ENCODE measurements around the gene MICAL3. TPM values are rescaled to one million over a fixed set of nuclear protein-coding genes. Genes with fewer than 3 reads are reported as not detected.

MICAL3 gene
- polyA plus RNA-seq, 1 donor from 2014 or later: 28.1 TPM

DNA sequence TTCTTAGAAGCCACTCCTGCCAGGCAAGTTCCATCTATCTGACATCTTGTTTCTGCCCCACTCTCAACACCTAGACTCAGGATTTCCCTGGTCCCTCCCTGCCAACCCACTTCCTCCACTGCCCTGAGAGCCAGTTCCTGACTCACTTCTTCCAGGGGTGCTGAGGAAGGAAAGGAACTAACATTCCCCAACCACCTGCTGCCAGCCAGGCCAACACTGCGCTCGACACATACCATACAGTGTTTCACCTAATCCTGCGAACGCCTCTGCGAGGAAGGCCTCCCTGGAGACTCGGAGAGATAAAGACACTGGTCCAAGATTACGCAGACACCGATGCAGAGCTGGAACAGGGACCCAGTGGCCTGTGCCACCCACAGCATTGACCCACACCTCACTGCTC is 40.2 kb downstream of the MICAL3 start:
- no peaks in the 10 kb centered on the region for H3F3A ChIP-seq (ENCODE audit: insufficient read depth, low read length, poor library complexity, severe bottlenecking)
- H3K9ac ChIP-seq (ENCODE audit: low read length): no peak overlapping the region
- H3K9me2 ChIP-seq (ENCODE audit: insufficient read depth, low read length): no peaks in the 10 kb centered on the region
- H3K4me3 ChIP-seq (ENCODE audit: low read length): no peak overlapping the region
- H3K9me3 ChIP-seq (ENCODE audit: low read length): peaks cover 3% of the 10 kb centered on the region
- peaks cover 7% of the 10 kb centered on the region for H3K79me2 ChIP-seq (replicated peaks; ENCODE audit: insufficient read depth, low read length)
- no peak overlapping the region for H3K27ac ChIP-seq (ENCODE audit: low read length)
- peaks cover 3% of the 10 kb centered on the region for H4K20me1 ChIP-seq (ENCODE audit: insufficient read depth)
- H3K36me3 ChIP-seq (ENCODE audit: insufficient read depth, low read length): no peaks in the 10 kb centered on the region
- no peaks in the 10 kb centered on the region for H3K27me3 ChIP-seq (ENCODE audit: insufficient read depth, low read depth, low read length)
- no peak overlapping the region for H3K4me2 ChIP-seq (ENCODE audit: low read length)
- H2AFZ ChIP-seq (ENCODE audit: low read depth, low read length): no peak overlapping the region
- TF ChIP-seq RAD21 (conservative IDR thresholded peaks at IDR 0.05) (no peak), POLR2AphosphoS5 (IDR thresholded peaks at IDR 0.05) (no peak), SMC3 (conservative IDR thresholded peaks at IDR 0.05; ENCODE audit: poor library complexity) (no peak), EP300 (conservative IDR thresholded peaks at IDR 0.05; ENCODE audit: poor library complexity, severe bottlenecking) (no peak), REST (IDR thresholded peaks at IDR 0.05; ENCODE audit: borderline replicate concordance) (no peak)

- no peak for TF ChIP-seq TAF1 (IDR thresholded peaks at IDR 0.05; ENCODE audit: low read depth)
- no peak for TF ChIP-seq MXI1 (conservative IDR thresholded peaks at IDR 0.05; ENCODE audit: poor library complexity, severe bottlenecking)
- no peak for TF ChIP-seq REST (IDR thresholded peaks at IDR 0.05; ENCODE audit: borderline replicate concordance)
- TF ChIP-seq RAD21 (conservative IDR thresholded peaks at IDR 0.05): no peak
- no peak for TF ChIP-seq SMC3 (conservative IDR thresholded peaks at IDR 0.05; ENCODE audit: poor library complexity)
- TF ChIP-seq EZH2 (IDR thresholded peaks at IDR 0.05; ENCODE audit: borderline replicate concordance, insufficient read depth, low read length, poor library complexity, severe bottlenecking): no peak
- no peak for TF ChIP-seq POLR2AphosphoS5 (IDR thresholded peaks at IDR 0.05)
- TF ChIP-seq EP300 (conservative IDR thresholded peaks at IDR 0.05; ENCODE audit: poor library complexity, severe bottlenecking): no peak
- no peak for TF ChIP-seq CTCF (IDR thresholded peaks at IDR 0.05; ENCODE audit: poor library complexity, severe bottlenecking)
- H3K79me2 ChIP-seq (replicated peaks; ENCODE audit: insufficient read depth, low read length): peaks cover 4% of the 10 kb centered on the region
Measured at GRCh38 chr22:17982572-17983141, 41.7 kb downstream of the MICAL3 start.

More at GRCh38 chr22:17982572-17983141, 41.7 kb downstream of the MICAL3 start:
- Histone ChIP-seq H3K27ac (ENCODE audit: low read length) (no peak overlapping the region), H3K4me3 (ENCODE audit: low read length) (no peak overlapping the region), H3F3A (ENCODE audit: insufficient read depth, low read length, poor library complexity, severe bottlenecking) (no peaks in the 10 kb centered on the region), H3K9me3 (ENCODE audit: low read length) (peaks cover 3% of the 10 kb centered on the region), H4K20me1 (ENCODE audit: insufficient read depth) (peaks cover 3% of the 10 kb centered on the region), H3K9ac (ENCODE audit: low read length) (no peak overlapping the region), H2AFZ (ENCODE audit: low read depth, low read length) (no peak overlapping the region), H3K9me2 (ENCODE audit: insufficient read depth, low read length) (no peaks in the 10 kb centered on the region), H3K4me2 (ENCODE audit: low read length) (no peak overlapping the region), H3K27me3 (ENCODE audit: insufficient read depth, low read depth, low read length) (no peaks in the 10 kb centered on the region), H3K36me3 (ENCODE audit: insufficient read depth, low read length) (no peaks in the 10 kb centered on the region)

Measured in neural cell (in vitro differentiated cells).